A673 (cell line): ENCODE data around the gene PTPN21. TPM values are rescaled to one million over a fixed set of nuclear protein-coding genes. Genes with fewer than 3 reads are reported as not detected.

Source experiments
- Bru-seq: library from RNA; stranded (reverse); fragments of 400-500 nt; gene quantifications from one replicate; lab custom pipeline; 2021; lab: Mats Ljungman, UMichigan
- BruChase-seq, 2 experiments: library from RNA; stranded (reverse); fragments of 400-500 nt; gene quantifications; one replicate each; lab custom pipeline; 2021; lab: Mats Ljungman, UMichigan
- BruUV-seq: library from RNA; stranded (reverse); fragments of 400-500 nt; replicated peaks from 2 replicates; lab custom pipeline; 2021; lab: Mats Ljungman, UMichigan
- CTCF ChIA-PET: fragments of 300-600 bp; sonication (Branson Sonifier 250); formaldehyde crosslinking; loops from one replicate; lab custom pipeline; 2022; ENCODE audit warnings: antibody characterized with exemption; lab: Charles Lee
- POLR2A ChIA-PET: fragments of 300-600 bp; sonication (Branson Sonifier 250); formaldehyde crosslinking; loops from one replicate; lab custom pipeline; 2022; ENCODE audit warnings: antibody characterized with exemption; ENCODE audit not compliant: low non-redundant PET; lab: Charles Lee
- DNase-seq: peaks from one replicate; pipeline ENCODE4 v3.0.0-alpha.2; 2015; ENCODE audit warnings: low spot score
- H3K27ac ChIP-seq: fragments of 200-600 bp; sonication (generic); 2 replicates; pipeline ENCODE4 v1.5.1; 2016; ENCODE audit warnings: mixed run types, low read depth, mild to moderate bottlenecking, mixed read lengths, antibody characterized with exemption, low read length; ENCODE audit not compliant: poor library complexity, severe bottlenecking
- H3K27me3 ChIP-seq: fragments of 200-600 bp; sonication (generic); replicated peaks from 2 replicates; pipeline ENCODE4 v1.6.1; 2017; ENCODE audit warnings: mixed run types, low read depth, mild to moderate bottlenecking, mixed read lengths, antibody characterized with exemption, low read length; ENCODE audit not compliant: insufficient read depth, poor library complexity
- H3K36me3 ChIP-seq: fragments of 200-600 bp; sonication (generic); 2 replicates; pipeline ENCODE4 v1.6.1; 2016; ENCODE audit warnings: mixed run types, mild to moderate bottlenecking, mixed read lengths, antibody characterized with exemption, low read length; ENCODE audit not compliant: insufficient read depth, poor library complexity, severe bottlenecking
- H3K4me1 ChIP-seq: fragments of 200-600 bp; sonication (generic); 2 replicates; pipeline ENCODE4 v1.6.1; 2017; ENCODE audit warnings: mixed run types, mild to moderate bottlenecking, mixed read lengths, antibody characterized with exemption, low read length; ENCODE audit not compliant: insufficient read depth, poor library complexity, severe bottlenecking
- H3K4me3 ChIP-seq: fragments of 200-600 bp; sonication (generic); 2 replicates; pipeline ENCODE4 v1.5.1; 2016; ENCODE audit warnings: low read depth, mixed run types, mild to moderate bottlenecking, mixed read lengths, low read length; ENCODE audit not compliant: poor library complexity, severe bottlenecking
- H3K9me3 ChIP-seq: fragments of 200-600 bp; sonication (generic); 2 replicates; pipeline ENCODE4 v1.6.1; 2016; ENCODE audit warnings: mixed run types, low read depth, mild to moderate bottlenecking, mixed read lengths, antibody characterized with exemption, low read length; ENCODE audit not compliant: poor library complexity, severe bottlenecking
- CTCF ChIP-seq: fragments of 300-800, 200-600 bp; sonication (generic); conservative IDR thresholded peaks from 2 replicates; pipeline ENCODE4 v1.5.1; 2017; ENCODE audit warnings: low read depth, mild to moderate bottlenecking, antibody characterized with exemption, low read length, moderate library complexity, mixed read lengths
- EZH2 ChIP-seq: fragments of 200-600 bp; sonication (generic); IDR thresholded peaks from 2 replicates; pipeline ENCODE4 v1.6.1; 2017; ENCODE audit warnings: borderline replicate concordance, low read depth, mild to moderate bottlenecking, mixed read lengths, antibody characterized with exemption, low read length; ENCODE audit not compliant: poor library complexity, severe bottlenecking
- intact Hi-C: fragments of 100-400 bp; cut with micrococcal nuclease; formaldehyde crosslinking; loops from one replicate; pipeline ENCODE4 v1.10.0; 2022; ENCODE audit not compliant: unreplicated experiment
- long read RNA-seq: library from polyadenylated mRNA; stranded (forward); transcript quantifications from one replicate; pipeline ENCODE4 v2.0.0, GENCODE V29; 2022
- total RNA-seq: library from RNA; stranded (reverse); gene quantifications from 2 replicates; pipeline ENCODE4 v1.2.3, GENCODE V29; 2021

PTPN21 gene
- total RNA-seq: 6.1 and 6.5 TPM in 2 replicates
- Bru-seq, nascent RNA: percentile 49 among the genes with signal in this experiment
- percentile 50 among the genes with signal in this experiment for BruChase-seq, experiment 1, labeled RNA remaining after a 2-hour chase
- BruChase-seq, experiment 2, labeled RNA remaining after a 6-hour chase: percentile 49 among the genes with signal in this experiment
- long read RNA-seq, full-length matches to known transcripts: 2 of 5 reads
- long read RNA-seq, partial matches to known transcripts: 0 of 5 reads
- long read RNA-seq, other reads (novel, unspliced or antisense): 3 of 5 reads

DNA sequence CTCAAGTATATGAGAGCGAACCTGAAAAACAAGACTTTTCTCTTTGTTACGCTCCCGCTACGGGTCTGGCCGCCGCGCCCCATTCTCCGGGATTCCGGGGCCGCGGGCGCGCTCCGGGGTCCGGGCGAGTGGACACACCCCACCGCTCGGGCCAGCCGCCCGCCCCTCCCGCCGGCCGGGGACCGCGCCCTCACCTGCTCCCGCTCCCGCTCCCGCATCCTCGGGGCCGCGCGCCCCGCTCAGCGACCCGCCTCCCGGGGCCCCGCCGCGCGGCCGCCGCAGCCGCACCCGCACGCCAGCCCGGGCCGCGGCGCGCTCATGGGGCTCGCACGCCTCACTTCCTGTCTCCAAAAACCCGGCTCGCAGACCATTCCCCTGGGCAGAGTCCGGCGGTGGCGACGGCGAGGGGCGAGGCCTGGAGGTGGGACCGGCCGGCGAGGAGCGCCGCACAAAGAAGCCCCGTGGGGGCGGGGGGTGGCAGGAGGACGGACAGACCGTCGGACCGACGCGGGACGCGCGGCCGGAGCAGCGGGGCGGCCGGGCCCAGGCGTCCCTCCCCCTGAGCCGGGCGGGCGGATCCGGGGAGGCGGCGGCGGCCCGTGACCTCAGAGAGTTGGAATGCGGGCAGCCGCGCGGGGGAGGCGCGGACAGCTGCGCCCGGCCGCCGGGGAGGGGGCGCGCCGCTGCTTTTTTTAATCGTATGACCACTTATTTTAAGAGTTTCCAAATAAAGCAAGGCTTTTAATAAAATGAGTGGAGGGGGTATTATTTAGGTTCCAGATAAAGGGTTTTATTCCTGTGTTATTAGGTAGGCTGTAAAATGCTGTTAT is at the start of gene PTPN21:
Gene PTPN21, minus strand, starts transcription at position 551 of the 830 bp plus-strand sequence. CDS start 4,590 bp downstream, outside the sequence.
- H3K27ac ChIP-seq: peak within 1 kb of the TSS; percentile 53
- H3K36me3 ChIP-seq: no peaks in the 10 kb centered on the region
- intact Hi-C loops: no loop called here
- peak within 1 kb of the TSS; percentile 68 for H3K4me3 ChIP-seq
- CTCF ChIA-PET: no interaction called here
- DNase-seq: peak; percentile 66
- peaks cover 45% of the 10 kb centered on the region for H3K27me3 ChIP-seq
- POLR2A ChIA-PET: no interaction called here
- TF ChIP-seq EZH2 (no peak), CTCF (no peak)
- no peaks in the 10 kb centered on the region for H3K9me3 ChIP-seq
- peaks cover 9% of the 10 kb centered on the region for H3K4me1 ChIP-seq
- no TSS peak for BruUV-seq

DNA sequence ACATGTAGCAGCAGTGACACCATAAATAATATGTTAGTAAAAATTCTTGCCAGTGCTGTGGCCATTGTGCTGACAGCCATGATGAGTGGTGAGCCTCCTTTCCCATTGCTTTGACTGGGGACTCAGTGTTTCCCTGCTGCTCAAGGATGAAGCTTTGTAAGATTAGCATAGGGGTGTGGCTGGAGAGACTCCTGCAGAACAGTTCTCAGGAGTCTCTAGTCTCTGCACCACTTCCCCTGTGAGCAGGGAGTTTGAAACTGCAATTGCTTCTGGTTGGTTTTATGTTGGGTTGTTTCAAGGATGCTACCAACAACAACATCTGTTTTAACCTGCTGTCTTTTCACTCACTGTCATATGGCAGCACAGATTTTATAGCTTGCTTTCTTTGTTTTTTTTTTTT is 49.4 kb upstream of the PTPN21 start:
- Histone ChIP-seq H3K27ac (no peak overlapping the region), H3K4me3 (no peak overlapping the region), H3K4me1 (no peaks in the 10 kb centered on the region), H3K9me3 (no peaks in the 10 kb centered on the region), H3K36me3 (peaks cover 84% of the 10 kb centered on the region), H3K27me3 (no peaks in the 10 kb centered on the region)
- DNase-seq: no peak
- no peak for TF ChIP-seq CTCF
- TF ChIP-seq EZH2: no peak
- ChIA-PET CTCF (no interaction called here), POLR2A (no interaction called here)
- intact Hi-C loops: no loop called here
- no TSS peak for BruUV-seq

DNA sequence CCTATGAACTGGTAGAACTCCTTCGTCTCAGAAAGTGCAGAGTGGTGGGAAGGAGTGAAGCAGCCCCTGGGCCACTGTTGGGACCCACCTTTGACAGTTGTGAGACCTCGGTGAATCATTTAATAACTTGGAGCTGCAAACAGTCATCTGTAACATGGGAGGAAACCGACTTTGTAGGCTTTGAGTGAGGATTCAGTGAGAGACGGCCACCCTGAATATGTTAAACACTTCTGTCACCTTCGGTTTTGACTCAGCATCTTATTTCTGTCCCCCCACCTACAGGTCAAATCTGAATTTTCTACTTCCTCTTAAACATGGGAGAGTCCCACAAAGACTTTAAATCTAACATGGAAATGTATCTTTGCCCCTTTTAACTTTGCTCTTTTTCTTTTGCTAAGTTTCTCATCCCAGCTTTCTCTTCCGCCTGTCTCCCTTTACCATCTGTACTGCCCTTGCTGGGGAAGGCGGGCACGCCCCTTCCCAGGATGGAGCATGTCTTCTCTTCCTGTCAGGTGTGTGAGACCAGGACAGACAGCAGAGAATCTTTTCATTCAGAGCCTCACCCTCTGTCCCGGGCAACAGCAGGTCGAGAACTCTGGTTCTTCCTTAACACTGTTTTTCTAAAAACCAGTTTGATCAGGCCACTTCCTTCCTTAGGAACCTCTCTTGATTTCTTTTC is 45.1 kb upstream of the PTPN21 start:
- TF ChIP-seq EZH2 (no peak), CTCF (no peak)
- Histone ChIP-seq H3K4me1 (no peaks in the 10 kb centered on the region), H3K9me3 (no peaks in the 10 kb centered on the region), H3K27me3 (no peaks in the 10 kb centered on the region), H3K27ac (no peak overlapping the region), H3K4me3 (no peak overlapping the region), H3K36me3 (peaks cover 86% of the 10 kb centered on the region)
- ChIA-PET POLR2A (no interaction called here), CTCF (no interaction called here)
- intact Hi-C loops: no loop called here
- DNase-seq: no peak
- no TSS peak for BruUV-seq
